ENCODE data around the gene YJEFN3.

Gene YJEFN3

GRCh38 chr19:19554074-19555023 lies 25.6 kb downstream of the YJEFN3 start:
- no peak for DNase-seq (ENCODE audit: low read depth)

- DNase-seq (ENCODE audit: low read depth) = no peak
These were observed 29.3 kb downstream of the YJEFN3 start for GRCh38 chr19:19558055-19558454.

- no peak for DNase-seq (ENCODE audit: low read depth)
These were observed 29.9 kb downstream of the YJEFN3 start for GRCh38 chr19:19558636-19559035.

DNA sequence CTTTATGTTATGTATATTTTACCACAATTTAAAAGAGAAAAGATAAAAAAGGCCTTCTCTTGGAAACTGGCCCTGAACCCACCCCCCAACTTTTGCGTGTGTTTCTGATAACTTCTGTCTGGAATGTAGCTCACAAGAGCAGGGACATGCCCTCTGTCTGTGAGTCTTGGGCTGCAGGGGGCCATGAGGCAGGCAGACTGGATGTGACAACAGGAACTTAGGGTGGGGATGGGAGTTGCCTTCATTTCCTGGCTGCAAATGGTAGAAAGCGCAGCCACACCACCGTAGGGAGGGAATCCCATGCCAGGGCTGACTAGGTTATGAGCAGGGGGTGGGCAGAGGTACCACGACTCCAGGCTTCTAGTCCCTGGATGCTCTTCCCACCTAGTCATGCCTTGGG lies 31.2 kb downstream of the YJEFN3 start:
- no peak for DNase-seq (ENCODE audit: low read depth)

GRCh38 chr19:19561946-19562664 lies 33.4 kb downstream of the YJEFN3 start:
- DNase-seq (ENCODE audit: low read depth) = no peak

DNA sequence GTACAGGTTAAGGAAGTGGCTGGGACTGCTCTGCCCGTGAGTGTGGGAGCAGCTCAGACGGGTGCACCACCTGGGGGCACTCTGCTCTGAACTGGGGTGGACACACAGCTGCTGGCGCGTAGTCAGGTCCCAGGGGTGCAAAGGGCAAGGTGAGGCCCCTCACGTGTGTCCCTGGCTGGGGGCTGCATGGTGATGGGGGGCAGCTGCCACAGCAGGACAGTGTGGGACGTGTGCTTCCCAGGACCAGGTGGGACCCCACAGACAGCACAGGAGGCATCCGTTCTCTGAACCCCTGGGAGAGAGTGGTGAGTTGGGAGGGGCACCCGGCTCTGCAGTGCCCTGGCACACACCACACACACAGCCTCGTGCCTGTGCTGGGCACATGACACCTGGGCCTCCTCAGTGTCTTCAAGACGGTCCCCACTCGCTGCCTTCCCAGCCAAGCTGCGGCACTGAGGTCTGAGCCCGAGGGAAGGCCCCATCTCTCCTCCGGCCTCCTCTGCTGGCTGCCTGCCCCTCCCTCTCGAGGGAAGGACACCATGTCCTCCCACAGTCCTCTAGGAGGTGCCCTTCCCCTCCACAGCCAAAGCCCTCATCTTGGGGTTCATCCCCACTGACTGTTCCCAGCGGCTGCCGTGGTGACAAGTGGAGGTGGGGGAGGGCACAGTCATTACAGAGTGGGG lies 34.1 kb downstream of the YJEFN3 start:
- DNase-seq (ENCODE audit: low read depth) = no peak

- DNase-seq (ENCODE audit: low read depth) = no peak
These were observed 34.7 kb downstream of the YJEFN3 start for GRCh38 chr19:19563348-19563848.

DNA sequence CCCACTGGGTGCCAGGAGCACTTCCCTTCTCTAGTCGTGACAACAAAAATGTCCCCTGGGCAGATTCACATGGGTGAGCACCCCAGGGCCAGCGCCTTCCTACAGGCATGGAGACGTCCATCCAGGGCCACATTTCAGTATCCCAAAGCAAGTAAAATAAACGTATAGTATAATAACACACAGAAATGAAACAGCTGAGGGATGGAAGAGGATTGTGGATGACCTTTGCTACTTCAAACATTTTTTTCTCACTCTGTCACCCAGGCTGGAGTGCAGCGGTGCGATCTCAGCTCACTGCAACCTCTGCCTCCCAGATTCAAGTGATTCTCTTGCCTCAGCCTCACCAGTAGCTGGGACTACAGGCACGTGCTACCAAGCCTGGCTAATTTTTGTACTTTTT lies 37.6 kb downstream of the YJEFN3 start:
- no peak for DNase-seq (ENCODE audit: low read depth)

DNA sequence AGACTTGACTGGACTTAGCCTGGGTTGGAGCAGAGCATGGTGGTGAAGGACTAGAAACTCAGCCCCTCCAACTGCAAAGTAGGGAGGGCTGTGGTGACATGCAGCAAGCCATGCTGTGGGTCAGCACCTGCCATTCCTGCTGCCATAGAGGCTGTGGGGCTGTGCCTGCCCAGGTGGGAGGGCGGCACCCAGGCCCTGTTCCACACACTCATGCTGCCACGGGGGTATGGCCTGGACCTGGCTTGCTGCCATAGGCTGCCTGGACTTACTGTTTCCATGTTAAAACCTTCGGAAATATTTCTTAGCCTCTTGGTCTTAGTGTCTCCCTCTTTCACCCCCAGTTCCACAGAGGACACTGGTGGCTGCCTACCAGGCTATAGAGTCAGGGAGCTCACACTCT lies 38.7 kb downstream of the YJEFN3 start:
- DNase-seq (ENCODE audit: low read depth) = no peak

DNA sequence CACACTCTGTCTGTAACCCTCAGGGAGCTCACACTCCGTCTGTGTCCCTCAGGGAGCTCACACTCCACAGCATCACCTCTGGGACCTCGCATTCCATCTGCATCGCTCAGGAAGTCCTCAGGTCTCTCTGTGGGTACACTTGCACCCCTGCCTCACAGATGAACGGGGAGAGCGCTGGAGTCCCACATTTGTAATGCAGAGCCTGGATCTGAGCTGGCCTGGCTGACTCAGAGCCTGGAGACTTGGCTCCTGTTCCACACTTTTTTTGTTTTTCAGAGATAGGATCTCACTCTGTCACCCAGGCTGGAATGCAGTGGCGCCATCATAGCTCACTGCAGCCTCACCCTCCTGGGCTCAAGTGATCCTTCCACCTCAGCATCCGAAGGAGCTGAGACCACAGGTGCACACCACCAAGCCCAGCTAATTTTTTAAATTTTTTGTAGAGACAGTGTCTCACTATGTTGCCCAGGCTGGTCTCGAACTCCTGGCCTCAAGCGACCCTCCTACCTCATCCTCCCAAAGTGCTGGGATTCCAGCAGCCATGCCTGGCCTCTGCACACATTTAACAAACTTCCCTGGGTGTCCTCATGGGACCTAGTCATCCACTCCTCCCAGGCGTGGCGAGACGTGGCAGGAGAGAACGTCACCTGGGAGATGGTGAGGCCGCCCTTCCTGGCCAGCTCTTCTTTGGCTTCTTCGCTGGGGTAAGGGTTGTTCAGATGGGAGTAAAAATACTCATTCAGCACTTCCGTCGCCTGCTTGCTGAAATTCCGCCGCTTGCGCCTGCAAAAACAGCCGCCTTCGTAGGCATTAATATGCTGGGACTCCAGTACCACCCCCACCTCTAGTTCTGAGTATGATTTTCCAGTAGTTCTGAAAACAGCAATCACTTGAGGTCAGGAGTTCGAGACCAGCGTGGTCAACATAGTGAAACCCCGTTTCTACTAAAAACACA lies 40.4 kb downstream of the YJEFN3 start:
- no peak for DNase-seq (ENCODE audit: low read depth)

- DNase-seq (ENCODE audit: low read depth) = no peak
These were observed 41.9 kb downstream of the YJEFN3 start for GRCh38 chr19:19570571-19570970.

GRCh38 chr19:19571071-19571786 lies 42.5 kb downstream of the YJEFN3 start:
- DNase-seq (ENCODE audit: low read depth) = no peak

DNA sequence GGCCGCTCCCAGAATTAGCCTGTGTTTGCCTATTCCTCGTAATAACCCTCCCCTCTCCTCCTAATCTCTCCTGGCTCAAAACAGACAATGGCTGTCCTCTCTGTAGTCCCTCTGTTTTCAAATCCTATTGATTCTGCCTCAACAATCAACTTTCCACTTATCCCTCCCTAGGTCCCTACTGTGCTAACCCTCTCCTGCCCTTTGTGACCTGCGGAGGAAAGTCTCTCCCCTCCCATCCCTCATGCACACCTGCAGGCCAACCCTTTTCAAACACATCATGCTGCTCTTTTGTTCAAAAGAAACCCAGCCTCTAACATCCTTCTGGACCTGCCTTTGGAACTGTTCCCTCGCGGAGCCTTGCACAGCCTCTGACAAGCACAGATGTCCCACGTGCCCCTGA lies 46.7 kb downstream of the YJEFN3 start:
- DNase-seq (ENCODE audit: low read depth) = no peak

DNA sequence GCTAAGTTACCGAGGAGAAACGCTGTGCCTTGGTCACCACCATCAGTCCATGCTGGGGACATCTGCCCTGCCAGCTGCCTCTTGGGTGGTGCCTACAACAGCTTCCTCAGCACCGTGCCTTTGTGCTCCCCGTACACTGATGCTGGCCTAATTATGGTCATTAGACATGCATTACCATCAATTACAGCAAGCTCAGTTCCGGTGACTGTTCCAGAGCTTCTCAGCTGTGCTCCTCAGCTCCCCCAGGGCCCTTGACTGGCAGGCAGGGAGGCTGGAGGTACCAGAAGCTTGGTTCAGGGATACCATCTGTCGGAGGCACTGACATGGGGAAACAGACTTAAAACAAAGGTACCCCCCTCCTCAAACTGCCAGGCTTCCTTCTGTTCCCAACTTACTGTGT lies 49.5 kb downstream of the YJEFN3 start:
- no peak for DNase-seq (ENCODE audit: low read depth)

GRCh38 chr19:19579533-19580361 lies 51.0 kb downstream of the YJEFN3 start:
- no peak for DNase-seq (ENCODE audit: low read depth)

GRCh38 chr19:19580418-19580817 lies 51.7 kb downstream of the YJEFN3 start:
- DNase-seq (ENCODE audit: low read depth) = no peak

DNA sequence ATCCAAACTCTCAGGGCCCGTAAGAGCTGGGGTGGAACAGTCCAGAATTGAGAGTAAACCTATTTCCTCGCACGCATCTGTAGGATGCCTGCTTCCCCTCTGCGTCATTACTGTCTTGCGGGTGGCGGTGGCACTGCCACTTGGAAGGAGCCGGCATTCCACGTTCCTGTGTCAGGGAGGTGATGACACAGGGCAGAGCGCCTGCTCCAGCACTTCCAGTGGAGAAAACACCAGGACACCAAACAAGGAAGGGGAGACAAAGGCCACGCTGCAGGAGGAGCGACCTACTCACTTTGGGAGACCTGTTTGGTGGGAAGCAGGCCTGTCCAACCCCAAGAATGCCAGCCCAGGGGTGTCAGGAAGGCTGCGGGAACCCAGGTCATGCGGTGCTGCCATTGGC lies 52.7 kb downstream of the YJEFN3 start:
- no peak for DNase-seq (ENCODE audit: low read depth)

GRCh38 chr19:19582471-19582870 lies 53.8 kb downstream of the YJEFN3 start:
- no peak for DNase-seq (ENCODE audit: low read depth)

DNA sequence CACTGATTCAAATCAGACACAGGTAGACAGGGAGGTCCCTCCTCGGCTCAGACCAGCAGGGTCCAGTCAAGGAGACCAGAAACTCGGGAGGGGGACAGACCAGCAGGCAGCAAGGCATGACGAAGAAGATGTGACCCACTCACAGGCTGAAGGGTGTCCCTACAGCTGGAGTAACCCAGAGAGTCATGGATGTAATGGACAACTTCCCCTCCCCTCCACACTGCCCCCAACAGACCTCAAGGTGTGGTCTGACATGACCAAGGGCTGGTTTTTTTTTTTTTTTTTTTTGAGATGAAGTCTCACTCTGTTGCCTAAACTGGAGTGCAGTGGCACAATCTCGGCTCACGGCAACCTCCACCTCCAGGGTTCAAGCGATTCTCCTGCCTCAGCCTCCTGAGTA lies 55.6 kb downstream of the YJEFN3 start:
- DNase-seq (ENCODE audit: low read depth) = no peak
